ENCODE measurements around the gene TLN1. TPM values are rescaled to one million over a fixed set of nuclear protein-coding genes. Genes with fewer than 3 reads are reported as not detected.

TLN1 gene
- total RNA-seq, 1 donor from 2014 or later: 17.8 TPM

DNA sequence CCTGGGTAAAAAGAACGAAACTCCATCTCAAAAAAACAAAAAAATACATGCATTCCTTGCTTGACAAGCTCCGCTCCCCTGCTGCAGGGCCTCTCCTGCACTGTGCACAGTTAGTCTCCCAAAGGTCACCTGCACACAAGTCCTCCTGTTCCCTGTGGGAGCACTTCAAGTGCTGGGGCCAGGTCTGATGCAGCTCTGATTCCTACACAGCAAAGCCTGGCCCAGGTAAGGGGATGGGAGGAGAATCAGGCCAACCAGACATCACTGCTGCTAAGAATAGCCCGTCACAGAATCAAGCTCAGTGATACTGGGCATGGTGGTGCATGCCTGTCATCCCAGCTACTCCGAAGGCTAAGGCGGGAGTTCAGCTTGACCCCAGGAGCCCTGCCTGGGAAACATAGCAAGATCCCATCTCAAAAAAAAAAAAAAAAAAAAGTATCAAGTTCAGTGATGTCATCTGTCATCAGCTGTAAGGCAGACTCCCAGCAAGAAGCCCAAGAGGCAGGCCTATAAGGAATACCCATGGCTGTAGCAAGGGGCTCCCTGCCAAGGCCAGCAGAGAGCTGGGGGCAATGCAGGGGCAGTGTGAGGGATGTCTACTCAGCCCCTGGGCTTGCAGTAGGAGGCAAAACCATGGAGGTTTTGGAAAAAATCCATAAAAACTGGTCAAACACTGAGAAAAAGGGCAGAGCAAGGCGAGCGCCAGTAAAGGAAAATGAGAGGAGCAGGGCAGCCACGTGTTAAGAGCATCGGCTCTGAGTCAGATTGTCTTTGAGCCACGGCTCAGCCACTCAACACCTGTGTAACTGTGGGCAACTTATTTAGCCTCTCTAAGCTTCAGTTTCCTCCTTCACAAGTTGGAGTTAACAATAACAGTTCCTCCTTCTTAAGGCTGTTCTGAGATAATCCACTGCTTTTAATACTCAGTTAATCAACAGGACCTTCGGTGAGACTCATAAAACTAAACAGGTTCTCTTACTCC lies 45.5 kb downstream of the TLN1 start:
- no peak for DNase-seq

DNA sequence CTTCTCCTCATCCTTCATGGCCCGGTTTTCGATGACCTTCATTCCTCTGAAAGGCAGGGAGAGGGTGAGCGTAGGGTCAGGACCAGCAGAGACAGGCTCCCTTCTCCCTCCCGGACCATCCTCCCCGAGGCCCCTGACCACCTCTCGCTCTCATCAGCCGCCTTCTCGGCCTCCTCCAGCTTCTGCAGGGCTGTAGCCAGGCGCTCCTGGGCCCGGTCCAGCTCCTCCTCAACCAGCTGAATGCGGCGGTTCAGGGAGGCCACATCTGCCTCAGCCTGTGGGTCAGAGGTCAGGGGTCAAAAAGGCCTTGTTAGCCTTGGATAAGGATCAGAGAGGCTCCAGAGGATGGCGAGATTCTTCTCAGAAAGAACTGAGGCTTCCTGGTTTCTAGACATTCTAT lies 46.5 kb downstream of the TLN1 start:
- DNase-seq: no peak

- DNase-seq: no peak
Observed at GRCh38 chr9:35684921-35685320, 47.1 kb downstream of the TLN1 start.

DNA sequence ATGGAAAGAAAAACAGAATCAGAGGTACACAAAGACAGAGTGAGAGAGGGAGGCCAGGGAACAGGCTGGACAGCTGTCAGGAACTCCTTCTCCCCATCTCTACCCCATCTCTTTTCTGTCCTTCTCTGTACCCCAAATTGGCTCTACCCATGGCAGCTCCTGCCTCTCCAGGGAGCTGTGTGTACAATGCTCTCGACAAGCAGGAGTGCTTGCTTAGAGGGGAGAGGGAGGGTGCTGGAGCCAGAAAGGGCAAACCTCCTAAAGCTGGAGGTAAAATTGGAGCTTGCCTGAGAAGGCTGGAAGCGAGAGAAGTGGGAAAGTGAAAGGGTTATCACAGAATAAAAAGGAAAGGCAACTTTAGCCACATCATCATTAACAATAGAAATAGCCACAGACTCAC lies 48.7 kb downstream of the TLN1 start:
- no peak for DNase-seq

DNA sequence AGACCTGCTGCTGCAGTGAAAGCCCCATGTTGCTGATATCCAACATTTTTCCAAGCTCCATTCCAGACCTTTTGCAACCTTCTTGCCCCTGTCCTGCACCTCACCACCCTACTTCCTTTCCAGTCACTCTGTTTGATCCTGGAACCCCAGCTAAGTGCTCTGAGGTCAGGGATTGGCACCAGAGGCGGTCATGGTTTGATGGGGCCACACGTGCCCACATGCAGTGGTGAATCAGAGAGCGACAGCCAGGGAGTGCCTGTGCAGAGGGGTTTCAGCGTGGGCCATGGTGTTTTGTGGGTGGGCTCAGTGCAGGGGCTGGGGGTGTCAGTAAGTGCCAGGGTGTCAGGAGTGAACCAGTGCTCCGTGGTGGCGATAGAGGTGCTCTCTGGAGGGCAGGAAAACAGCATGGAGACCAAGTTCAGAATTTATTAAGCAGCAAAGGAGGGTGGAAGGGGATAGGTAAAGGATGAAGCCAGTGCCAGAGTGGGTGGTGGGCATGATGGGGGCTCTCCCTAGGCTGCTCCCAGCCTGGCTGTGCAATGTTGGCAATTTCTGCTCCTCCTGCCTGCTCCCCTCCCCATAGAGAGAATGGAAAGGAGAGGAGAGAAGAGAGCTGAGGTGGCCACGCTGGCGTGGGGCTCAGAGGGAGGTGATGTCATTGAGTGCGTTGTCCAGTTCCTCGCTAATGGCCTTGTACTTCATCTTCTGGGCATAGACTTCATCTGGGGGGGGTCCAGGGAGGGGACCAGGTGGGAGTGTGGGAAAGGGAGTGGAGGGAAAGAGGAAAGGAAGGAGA lies 49.3 kb downstream of the TLN1 start:
- no peak for DNase-seq

DNA sequence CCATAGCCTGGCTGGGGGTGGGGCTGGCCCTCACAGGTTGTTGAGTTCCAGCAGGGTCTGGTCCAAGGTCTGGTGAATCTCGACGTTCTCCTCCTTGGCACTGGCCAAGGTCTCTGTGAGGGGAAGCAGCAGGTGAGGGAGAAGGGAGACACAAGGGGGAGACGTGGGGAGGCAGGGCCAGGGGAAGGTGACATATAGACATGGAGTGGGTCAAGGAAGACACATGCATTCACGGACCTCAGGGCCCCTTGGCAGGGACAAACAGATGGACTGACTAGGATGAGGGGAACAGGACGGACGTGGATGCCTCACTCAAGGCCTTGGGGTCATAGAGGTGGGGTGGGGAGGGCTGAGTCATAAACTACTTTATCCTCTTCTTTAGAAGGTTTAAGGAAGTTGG lies 49.9 kb downstream of the TLN1 start:
- DNase-seq: no peak

DNA sequence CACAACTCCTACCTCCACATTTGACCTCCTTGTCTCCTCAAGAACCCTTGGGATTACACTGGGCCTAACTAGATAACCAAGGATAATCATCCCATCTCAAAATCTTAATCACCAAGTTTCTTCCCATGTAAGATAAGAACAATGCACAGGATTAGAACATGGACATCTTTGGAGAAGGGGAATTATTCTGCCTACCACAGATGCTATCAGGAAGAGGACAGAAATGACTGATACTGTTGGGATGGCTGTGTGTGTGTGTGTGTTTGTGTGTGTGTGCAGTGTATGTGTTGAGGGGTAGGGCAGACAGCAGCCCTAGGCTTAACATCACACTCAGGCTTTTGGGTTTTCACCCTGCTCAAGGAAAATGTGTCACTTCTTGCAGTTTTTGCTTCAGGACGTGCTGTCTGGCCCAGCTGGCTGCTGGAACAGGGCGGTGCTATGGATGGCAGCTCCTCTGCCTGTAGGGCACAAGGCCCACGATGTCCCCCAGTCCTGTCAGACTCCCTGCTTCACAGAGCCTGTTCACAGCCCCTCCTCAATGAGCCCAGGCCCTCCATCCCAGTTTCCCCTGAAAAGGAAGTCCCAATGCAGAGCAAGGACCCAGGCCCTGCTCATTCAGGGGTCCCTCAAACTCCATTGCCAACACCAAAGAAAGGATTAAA lies 50.5 kb downstream of the TLN1 start:
- DNase-seq: no peak

- no peak for DNase-seq
Observed at GRCh38 chr9:35680331-35681105, 51.5 kb downstream of the TLN1 start.

DNA sequence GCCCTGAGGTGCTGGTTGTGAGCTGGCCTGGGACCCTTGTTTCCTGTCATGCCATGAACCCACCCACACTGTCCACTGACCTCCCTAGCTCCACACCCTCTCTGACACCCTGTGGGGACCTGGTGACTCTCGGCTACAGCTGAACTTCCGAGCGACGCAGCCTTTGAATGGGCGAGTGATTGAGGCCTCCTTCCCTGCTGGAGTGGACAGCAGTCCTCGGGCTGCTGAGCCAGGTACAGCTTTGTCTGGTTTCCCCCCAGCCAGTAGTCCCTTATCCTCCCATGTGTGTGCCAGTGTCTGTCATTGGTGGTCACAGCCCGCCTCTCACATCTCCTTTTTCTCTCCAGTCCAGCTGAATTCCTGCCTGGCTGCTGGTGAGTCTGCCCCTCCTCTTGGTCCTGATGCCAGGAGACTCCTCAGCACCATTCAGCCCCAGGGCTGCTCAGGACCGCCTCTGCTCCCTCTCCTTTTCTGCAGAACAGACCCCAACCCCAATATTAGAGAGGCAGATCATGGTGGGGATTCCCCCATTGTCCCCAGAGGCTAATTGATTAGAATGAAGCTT lies 52.1 kb downstream of the TLN1 start:
- no peak for DNase-seq

DNA sequence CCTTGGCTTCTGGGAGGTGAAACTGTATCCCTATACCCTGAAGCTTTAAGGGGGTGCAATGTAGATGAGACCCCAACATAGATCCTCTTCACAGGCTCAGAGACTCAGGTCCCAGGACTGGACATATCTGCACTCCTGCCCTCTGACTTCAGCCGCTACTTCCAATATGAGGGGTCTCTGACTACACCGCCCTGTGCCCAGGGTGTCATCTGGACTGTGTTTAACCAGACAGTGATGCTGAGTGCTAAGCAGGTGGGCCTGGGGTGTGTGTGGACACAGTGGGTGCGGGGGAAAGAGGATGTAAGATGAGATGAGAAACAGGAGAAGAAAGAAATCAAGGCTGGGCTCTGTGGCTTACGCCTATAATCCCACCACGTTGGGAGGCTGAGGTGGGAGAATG lies 52.9 kb downstream of the TLN1 start:
- no peak for DNase-seq

GRCh38 chr9:35675732-35676392 lies 56.1 kb downstream of the TLN1 start:
- DNase-seq: no peak

- no peak for DNase-seq
Observed at GRCh38 chr9:35675204-35675603, 56.8 kb downstream of the TLN1 start.

DNA sequence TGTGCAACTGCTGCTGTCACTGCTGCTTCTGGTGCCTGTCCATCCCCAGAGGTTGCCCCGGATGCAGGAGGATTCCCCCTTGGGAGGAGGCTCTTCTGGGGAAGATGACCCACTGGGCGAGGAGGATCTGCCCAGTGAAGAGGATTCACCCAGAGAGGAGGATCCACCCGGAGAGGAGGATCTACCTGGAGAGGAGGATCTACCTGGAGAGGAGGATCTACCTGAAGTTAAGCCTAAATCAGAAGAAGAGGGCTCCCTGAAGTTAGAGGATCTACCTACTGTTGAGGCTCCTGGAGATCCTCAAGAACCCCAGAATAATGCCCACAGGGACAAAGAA lies 58.0 kb downstream of the TLN1 start:
- DNase-seq: no peak

- no peak for DNase-seq
Observed at GRCh38 chr9:35673132-35674024, 58.6 kb downstream of the TLN1 start, which contains the start of gene CA9. Gene CA9, plus strand, starts transcription at chr9:35673928. Its CDS starts 32 bp downstream, at chr9:35673960.

GRCh38 chr9:35669331-35670145 lies 62.5 kb downstream of the TLN1 start:
- no peak for DNase-seq

DNA sequence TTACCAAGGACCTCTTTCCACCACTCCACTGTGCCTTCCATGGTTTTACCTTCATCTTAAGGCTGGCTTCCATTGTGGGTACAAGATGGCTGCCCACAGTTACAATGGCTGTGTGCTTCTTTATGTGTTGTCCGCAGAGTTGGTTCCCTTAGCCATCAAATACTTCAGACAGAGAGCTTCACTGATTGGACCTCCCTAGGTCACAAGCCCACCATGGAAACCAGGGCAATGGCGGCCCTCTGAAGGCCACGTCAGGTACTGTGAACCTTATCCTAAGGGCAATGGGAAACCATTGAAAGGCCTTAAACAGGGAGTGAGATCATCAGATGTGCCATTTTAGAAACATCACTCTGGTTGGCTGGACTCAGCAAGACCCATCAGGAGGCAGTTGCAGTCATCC lies 64.1 kb downstream of the TLN1 start:
- no peak for DNase-seq

DNA sequence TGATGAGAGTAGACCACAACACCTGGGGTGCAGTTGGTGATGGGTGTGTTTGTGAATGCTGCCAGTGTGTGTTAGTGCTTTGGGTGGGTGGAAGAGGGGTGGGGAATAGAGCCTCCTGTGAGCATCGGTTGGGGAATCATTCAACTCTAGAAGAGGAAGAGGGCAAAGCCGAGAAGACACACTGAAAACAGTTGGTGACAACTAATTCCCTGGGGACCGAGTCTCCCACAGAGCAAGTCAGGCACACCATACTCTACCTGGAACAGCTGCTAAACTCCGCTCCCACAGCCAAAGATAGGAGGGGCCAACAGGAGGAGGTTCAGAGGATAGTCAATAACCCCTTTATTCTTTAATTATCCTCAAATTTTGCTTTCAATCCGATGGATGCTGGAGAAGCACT lies 65.4 kb downstream of the TLN1 start:
- no peak for DNase-seq

DNA sequence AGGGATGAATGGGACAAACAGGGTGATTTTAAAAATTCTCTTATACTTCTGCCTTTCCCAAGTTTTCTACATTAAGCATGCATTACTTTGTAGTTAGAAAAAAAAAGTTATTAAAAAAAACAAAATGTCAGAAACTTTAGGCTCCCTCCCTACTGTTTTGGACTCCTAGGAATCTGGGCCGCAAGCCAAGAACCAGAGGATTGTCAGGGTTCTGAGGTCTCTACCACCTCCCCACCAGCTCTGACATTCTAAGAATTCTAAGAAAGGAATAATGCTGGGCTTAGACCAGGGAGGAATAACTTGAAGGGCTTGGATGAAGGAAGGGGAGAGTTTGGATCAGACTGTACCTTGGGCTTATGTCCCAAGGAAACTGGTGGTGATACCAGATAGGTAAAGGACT lies 66.0 kb downstream of the TLN1 start:
- DNase-seq: no peak

DNA sequence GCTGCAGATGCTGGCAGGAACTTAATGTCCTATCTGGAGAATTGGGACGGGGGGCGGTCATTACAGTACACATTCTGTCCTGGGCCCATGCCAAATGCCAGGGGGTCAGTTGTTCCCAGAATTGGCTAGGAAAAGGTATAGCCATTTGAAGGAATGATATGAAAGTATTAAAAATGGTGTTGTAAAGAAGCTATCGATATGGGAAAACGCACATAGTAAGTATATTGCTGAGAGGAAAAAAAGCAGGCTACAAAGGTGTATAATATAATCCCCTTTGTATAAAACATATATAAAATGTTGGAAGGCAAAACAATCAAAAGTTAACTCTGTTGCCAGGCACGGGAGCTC lies 66.5 kb downstream of the TLN1 start:
- no peak for DNase-seq
